HG03432 (cell line): ENCODE measurements around the gene C16orf46.

Experiments
- ATAC-seq: cut with Tn5 transposase; IDR thresholded peaks from one replicate; pipeline ENCODE4 v1.9.1; 2021; ENCODE audit warnings: mild to moderate bottlenecking, moderate library complexity; ENCODE audit not compliant: unreplicated experiment

C16orf46 gene

GRCh38 chr16:81026429-81026828, 50.6 kb downstream of the C16orf46 start:
- ATAC-seq = no peak

GRCh38 chr16:81018496-81018895, 58.5 kb downstream of the C16orf46 start:
- ATAC-seq = no peak

GRCh38 chr16:81014672-81015071, 62.4 kb downstream of the C16orf46 start:
- ATAC-seq = no peak

- no peak for ATAC-seq
Measured at GRCh38 chr16:81012974-81013373, 64.1 kb downstream of the C16orf46 start.
